ENCODE data around the gene TSHZ2. TPM values are rescaled to one million over a fixed set of nuclear protein-coding genes. Genes with fewer than 3 reads are reported as not detected.

TSHZ2 gene
- polyA plus RNA-seq, 1 donor from 2014 or later: 4.6 TPM

GRCh38 chr20:53419693-53420460 is 447.7 kb downstream of the TSHZ2 start:
- Histone ChIP-seq H3K36me3 (ENCODE audit: insufficient read depth, low read length) (no peaks in the 10 kb centered on the region), H3K27me3 (ENCODE audit: insufficient read depth, low read depth, low read length) (no peaks in the 10 kb centered on the region), H3K79me2 (replicated peaks; ENCODE audit: insufficient read depth, low read length) (no peaks in the 10 kb centered on the region), H4K20me1 (ENCODE audit: insufficient read depth) (no peaks in the 10 kb centered on the region), H3K27ac (ENCODE audit: low read length) (no peak overlapping the region), H3K9me3 (ENCODE audit: low read length) (no peaks in the 10 kb centered on the region), H3K9me2 (ENCODE audit: insufficient read depth, low read length) (no peaks in the 10 kb centered on the region), H3K4me2 (ENCODE audit: low read length) (no peak overlapping the region), H2AFZ (ENCODE audit: low read depth, low read length) (no peak overlapping the region), H3K9ac (ENCODE audit: low read length) (no peak overlapping the region), H3F3A (ENCODE audit: insufficient read depth, low read length, poor library complexity, severe bottlenecking) (no peaks in the 10 kb centered on the region), H3K4me3 (ENCODE audit: low read length) (no peak overlapping the region)
- TF ChIP-seq SMC3 (conservative IDR thresholded peaks at IDR 0.05; ENCODE audit: poor library complexity) (no peak), MXI1 (conservative IDR thresholded peaks at IDR 0.05; ENCODE audit: poor library complexity, severe bottlenecking) (no peak)

GRCh38 chr20:53421343-53421742 is 449.2 kb downstream of the TSHZ2 start:
- no peaks in the 10 kb centered on the region for H4K20me1 ChIP-seq (ENCODE audit: insufficient read depth)
- TF ChIP-seq SMC3 (conservative IDR thresholded peaks at IDR 0.05; ENCODE audit: poor library complexity) (no peak), RAD21 (conservative IDR thresholded peaks at IDR 0.05) (no peak), EP300 (conservative IDR thresholded peaks at IDR 0.05; ENCODE audit: poor library complexity, severe bottlenecking) (no peak), EZH2 (IDR thresholded peaks at IDR 0.05; ENCODE audit: borderline replicate concordance, insufficient read depth, low read length, poor library complexity, severe bottlenecking) (no peak), TAF1 (IDR thresholded peaks at IDR 0.05; ENCODE audit: low read depth) (no peak), REST (IDR thresholded peaks at IDR 0.05; ENCODE audit: borderline replicate concordance) (no peak), CTCF (IDR thresholded peaks at IDR 0.05; ENCODE audit: poor library complexity, severe bottlenecking) (no peak), POLR2AphosphoS5 (IDR thresholded peaks at IDR 0.05) (no peak), MXI1 (conservative IDR thresholded peaks at IDR 0.05; ENCODE audit: poor library complexity, severe bottlenecking) (no peak)
- no peaks in the 10 kb centered on the region for H3K27me3 ChIP-seq (ENCODE audit: insufficient read depth, low read depth, low read length)
- no peak overlapping the region for H3K9ac ChIP-seq (ENCODE audit: low read length)
- no peak overlapping the region for H3K4me3 ChIP-seq (ENCODE audit: low read length)
- no peaks in the 10 kb centered on the region for H3K79me2 ChIP-seq (replicated peaks; ENCODE audit: insufficient read depth, low read length)
- H3K27ac ChIP-seq (ENCODE audit: low read length): no peak overlapping the region
- H3K9me3 ChIP-seq (ENCODE audit: low read length): no peaks in the 10 kb centered on the region
- no peak overlapping the region for H2AFZ ChIP-seq (ENCODE audit: low read depth, low read length)
- H3F3A ChIP-seq (ENCODE audit: insufficient read depth, low read length, poor library complexity, severe bottlenecking): no peaks in the 10 kb centered on the region
- no peaks in the 10 kb centered on the region for H3K36me3 ChIP-seq (ENCODE audit: insufficient read depth, low read length)
- H3K9me2 ChIP-seq (ENCODE audit: insufficient read depth, low read length): no peaks in the 10 kb centered on the region
- no peak overlapping the region for H3K4me2 ChIP-seq (ENCODE audit: low read length)
